Heart left ventricle (tissue), 13 donors: ENCODE results near the gene ZDHHC14.

ENCODE experiments used
- CTCF ChIP-seq, 12 donors: fragments of 200-600 bp; sonication (generic) in 4 of 12; IDR thresholded peaks; one replicate each; pipeline versions ENCODE4 v1.5.0 to v1.8.0; 2018 to 2022; ENCODE audit warnings: antibody characterized with exemption in 12 of 12, mild to moderate bottlenecking in 5 of 12
- POLR2A ChIP-seq, 2 donors: fragments of 450-650 bp; IDR thresholded peaks; one replicate each; pipeline ENCODE4 v1.6.1; 2017; ENCODE audit warnings: antibody characterized with exemption in 2 of 2, mild to moderate bottlenecking in 2 of 2, moderate library complexity in 2 of 2
- donor health status: ischemic (EF 13 %, LVEDD 7.1; RV severe dilation, severe dysfunction).
- donor health status: DM: no; HTN: yes; CAD: no.
- donor health status: DM: no; HTN: no; CAD: no.
- donor health status: ischemic (EF 25% LVEDD 6.9; RV normal size, moderate dysfunction).
- donor health status: ischemic (EF 25% LVEDD 5.7; RV mildly dilated, moderate dysfunction).
- donor health status: ischemic (EF 35%, LVEDD 5.7; RV mildly dilated, moderate dysfunction).
- donor health status: nonischemic (EF 11% LVEDD 7.7; RV severe dilation, severe dysfunction).
- donor health status: DM: yes; HTN: yes; CAD: no.
- donor health status: PGD.
- donor health status: ischemic (EF 29% LVEDD 5.4; RV normal size, mild dysfunction).
- donor health status: nonischemic (EF 23%, LVEDD 6.1; RV moderate dilation, normal function).

- TF ChIP-seq CTCF (IDR thresholded peaks at IDR 0.05) (no peak), POLR2A (IDR thresholded peaks at IDR 0.05) (no peak)
These were observed 144.4 kb downstream of the ZDHHC14 start for GRCh38 chr6:157525292-157525889.
